Fibroblast of lung (primary cell): ENCODE results near the gene C20orf202.

Experiments
- EZH2 ChIP-seq: IDR thresholded peaks from 2 replicates; pipeline ENCODE4 v1.5.1; 2012; ENCODE audit warnings: low read length, control low read depth, mild to moderate bottlenecking; ENCODE audit errors: missing control alignments
- TF ChIP-seq, protein P1 (sequence below), 2 donors: IDR thresholded peaks in 1 of 2; conservative IDR thresholded peaks in 1 of 2; 1 replicate in 1 of 2; 2 replicates in 1 of 2; pipeline ENCODE4 v1.5.1; 2011 to 2012; ENCODE audit warnings: low read length in 2 of 2, control low read depth in 1 of 2, inconsistent platforms in 1 of 2, low read depth in 1 of 2, mild to moderate bottlenecking in 1 of 2

DNA sequence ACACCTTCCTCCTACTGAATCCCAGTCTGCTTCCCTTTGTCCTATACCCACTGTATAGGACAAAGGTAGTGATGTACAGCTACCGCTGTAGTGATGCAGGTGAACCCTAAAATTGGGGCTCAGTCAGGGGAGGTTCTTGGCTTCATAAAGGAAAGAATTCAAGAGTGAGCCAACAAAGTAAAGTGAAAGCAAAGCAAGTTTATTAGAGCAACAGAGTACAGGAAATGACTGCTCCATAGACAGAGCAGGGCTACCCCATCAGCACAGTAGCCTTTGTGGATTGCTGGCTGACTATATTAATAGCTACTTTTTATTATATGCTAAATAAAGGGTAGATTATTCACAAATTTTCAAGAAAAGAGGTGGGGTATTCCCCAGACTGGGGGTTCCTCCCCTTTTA lies 3.3 kb upstream of the C20orf202 start:
- TF ChIP-seq, protein P1, sequence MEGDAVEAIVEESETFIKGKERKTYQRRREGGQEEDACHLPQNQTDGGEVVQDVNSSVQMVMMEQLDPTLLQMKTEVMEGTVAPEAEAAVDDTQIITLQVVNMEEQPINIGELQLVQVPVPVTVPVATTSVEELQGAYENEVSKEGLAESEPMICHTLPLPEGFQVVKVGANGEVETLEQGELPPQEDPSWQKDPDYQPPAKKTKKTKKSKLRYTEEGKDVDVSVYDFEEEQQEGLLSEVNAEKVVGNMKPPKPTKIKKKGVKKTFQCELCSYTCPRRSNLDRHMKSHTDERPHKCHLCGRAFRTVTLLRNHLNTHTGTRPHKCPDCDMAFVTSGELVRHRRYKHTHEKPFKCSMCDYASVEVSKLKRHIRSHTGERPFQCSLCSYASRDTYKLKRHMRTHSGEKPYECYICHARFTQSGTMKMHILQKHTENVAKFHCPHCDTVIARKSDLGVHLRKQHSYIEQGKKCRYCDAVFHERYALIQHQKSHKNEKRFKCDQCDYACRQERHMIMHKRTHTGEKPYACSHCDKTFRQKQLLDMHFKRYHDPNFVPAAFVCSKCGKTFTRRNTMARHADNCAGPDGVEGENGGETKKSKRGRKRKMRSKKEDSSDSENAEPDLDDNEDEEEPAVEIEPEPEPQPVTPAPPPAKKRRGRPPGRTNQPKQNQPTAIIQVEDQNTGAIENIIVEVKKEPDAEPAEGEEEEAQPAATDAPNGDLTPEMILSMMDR (conservative IDR thresholded peaks at IDR 0.05 in 1 of 2, IDR thresholded peaks at IDR 0.05 in 1 of 2; ENCODE audit: low read depth in 1 of 2, low read length in 2 of 2) = no peak
- no peak for TF ChIP-seq EZH2
